Kidney glomerular epithelial cell (primary cell): ENCODE data around the gene DERA.
"Not testable (repeated sequence)": the region's sequence is repeated elsewhere in the genome, so short reads cannot be mapped to it uniquely, and the experiment has no call there.

Source experiments
- DNase-seq: peaks from one replicate; lab custom pipeline; 2025; lab: John Stamatoyannopoulos, UW

Gene DERA

GRCh38 chr12:15904378-15904920, 6.7 kb upstream of the DERA start:
- DNase-seq: no peak

GRCh38 chr12:15910468-15910863, 666 bp upstream of the DERA start:
- no peak for DNase-seq

- DNase-seq: not testable (repeated sequence)
Observed at GRCh38 chr12:15911931-15912330, 799 bp downstream of the DERA start.

GRCh38 chr12:15914131-15914530, 3.0 kb downstream of the DERA start:
- not testable (repeated sequence) for DNase-seq

GRCh38 chr12:15918066-15918465, 6.9 kb downstream of the DERA start:
- DNase-seq: no peak

- no peak for DNase-seq
Observed at GRCh38 chr12:15919418-15919817, 8.3 kb downstream of the DERA start.

GRCh38 chr12:15924956-15925355, 13.8 kb downstream of the DERA start:
- DNase-seq: no peak

- peak; percentile 45 for DNase-seq
Observed at GRCh38 chr12:15928346-15928745, 17.2 kb downstream of the DERA start.

GRCh38 chr12:15928870-15929571, 17.9 kb downstream of the DERA start:
- DNase-seq: no peak

- no peak for DNase-seq
Observed at GRCh38 chr12:15931590-15932053, 20.5 kb downstream of the DERA start.

GRCh38 chr12:15932327-15932726, 21.2 kb downstream of the DERA start:
- DNase-seq: no peak

GRCh38 chr12:15932971-15933370, 21.8 kb downstream of the DERA start:
- no peak for DNase-seq

- no peak for DNase-seq
Observed at GRCh38 chr12:15933751-15934150, 22.6 kb downstream of the DERA start.

GRCh38 chr12:15936751-15937150, 25.6 kb downstream of the DERA start:
- no peak for DNase-seq

GRCh38 chr12:15937902-15938301, 26.8 kb downstream of the DERA start:
- no peak for DNase-seq

- no peak for DNase-seq
Observed at GRCh38 chr12:15939111-15939510, 28.0 kb downstream of the DERA start.

- no peak for DNase-seq
Observed at GRCh38 chr12:15942475-15942874, 31.3 kb downstream of the DERA start.

GRCh38 chr12:15943519-15943918, 32.4 kb downstream of the DERA start:
- not testable (repeated sequence) for DNase-seq

- DNase-seq: not testable (repeated sequence)
Observed at GRCh38 chr12:15948461-15948860, 37.3 kb downstream of the DERA start.

- no peak for DNase-seq
Observed at GRCh38 chr12:15955281-15955680, 44.1 kb downstream of the DERA start.

GRCh38 chr12:15956010-15956409, 44.9 kb downstream of the DERA start:
- no peak for DNase-seq

- peak; percentile 98 for DNase-seq
Observed at GRCh38 chr12:15956413-15957185, 45.5 kb downstream of the DERA start.

GRCh38 chr12:15962760-15963159, 51.6 kb downstream of the DERA start:
- DNase-seq: peak; percentile 83
